ENCODE results near the gene OR11G2. TPM values are rescaled to one million over a fixed set of nuclear protein-coding genes. Genes with fewer than 3 reads are reported as not detected.

Gene OR11G2
- total and polyA plus RNA-seq, 2 of the 8 experiments (the other 6 are each of a cell fraction or from before 2014, with no cell fraction given): not detected

- H3K4ac ChIP-seq (replicated peaks; ENCODE audit: insufficient read length, low read depth, low read length): no peak overlapping the region
- WGBS, 2 experiments (ENCODE audit: extremely low coverage in 1 of 2, insufficient coverage in 1 of 2, insufficient read length in 1 of 2, insufficient replicate concordance in 2 of 2, low coverage in 1 of 2, low lambda C conversion rate in 2 of 2, missing lambda C conversion rate in 1 of 2): 45% methylated on average over 2 of the region's 2 CpGs; no CpG with 5 or more reads in 1 of the 2 experiments
- H3K36me3 ChIP-seq (ENCODE audit: control insufficient read depth in 2 of 4, insufficient read depth in 4 of 4, low read length in 3 of 4): no peaks in the 10 kb centered on the region
- H3K4me1 ChIP-seq (replicated peaks in 1 of 4; ENCODE audit: control insufficient read depth in 3 of 4, insufficient read depth in 4 of 4, low read length in 3 of 4): no peaks in the 10 kb centered on the region
- POLR2A ChIA-PET (ENCODE audit: partially characterized antibody): no interaction called here
- H3K79me1 ChIP-seq (ENCODE audit: low read depth, low read length): no peaks in the 10 kb centered on the region
- no peak overlapping the region for H3K18ac ChIP-seq (ENCODE audit: extremely low read depth, low read length)
- no peak overlapping the region for H3K14ac ChIP-seq (ENCODE audit: insufficient read length)
- no peak overlapping the region for H2BK20ac ChIP-seq (ENCODE audit: low read length)
- no peak overlapping the region for H3K56ac ChIP-seq (replicated peaks; ENCODE audit: insufficient read length, low read depth, low read length)
- H3K4me3 ChIP-seq (ENCODE audit: extremely low read depth in 1 of 4, insufficient read depth in 2 of 4, low read depth in 3 of 4, low read length in 4 of 4): no peak overlapping the region
- no peaks in the 10 kb centered on the region for H4K20me1 ChIP-seq (replicated peaks in 1 of 2; ENCODE audit: control insufficient read depth in 1 of 2, insufficient read depth in 2 of 2, low read length in 2 of 2)
- H3K4me2 ChIP-seq (ENCODE audit: insufficient read depth in 1 of 2, low read depth in 2 of 2, low read length in 2 of 2): no peak overlapping the region
- no peak overlapping the region for H4K8ac ChIP-seq (ENCODE audit: extremely low read depth, insufficient read depth, low read length)
- no peak overlapping the region for H2BK5ac ChIP-seq (ENCODE audit: low read depth, low read length)
- no peak overlapping the region for H3K23ac ChIP-seq (ENCODE audit: insufficient read length)
- no peak overlapping the region for H2AK5ac ChIP-seq (ENCODE audit: low read depth, low read length)
- no peak overlapping the region for H3K9ac ChIP-seq (replicated peaks in 1 of 4; ENCODE audit: extremely low read depth in 1 of 4, low read depth in 3 of 4, low read length in 3 of 4)
- no peaks in the 10 kb centered on the region for H3K27me3 ChIP-seq (replicated peaks in 1 of 4; ENCODE audit: control insufficient read depth in 3 of 4, extremely low read depth in 1 of 4, insufficient read depth in 3 of 4, low read length in 3 of 4)
- H3K9me3 ChIP-seq (ENCODE audit: insufficient read depth in 2 of 2, low read depth in 1 of 2, low read length in 1 of 2): peaks cover 56 to 78% of the 10 kb centered on the region in 2 experiments
- H2BK12ac ChIP-seq (ENCODE audit: low read depth, low read length): no peak overlapping the region
- H4K91ac ChIP-seq (replicated peaks; ENCODE audit: insufficient read length, low read length): no peak overlapping the region
- no peak overlapping the region for H3K27ac ChIP-seq (ENCODE audit: low read depth, low read length)
- TF ChIP-seq RNF2 (IDR thresholded peaks at IDR 0.05; ENCODE audit: borderline replicate concordance, low read depth, low read length, missing control alignments, poor library complexity, severe bottlenecking): no peak
- no peak for TF ChIP-seq SIX5 (IDR thresholded peaks at IDR 0.05; ENCODE audit: low read depth, low read length)
- TF ChIP-seq HDAC6 (IDR thresholded peaks at IDR 0.05; ENCODE audit: low read depth, low read length): no peak
- no peak for TF ChIP-seq SP2 (IDR thresholded peaks at IDR 0.05; ENCODE audit: low read length)
- no peak for TF ChIP-seq HDAC2 (IDR thresholded peaks at IDR 0.05; ENCODE audit: borderline replicate concordance in 1 of 2, low read depth in 2 of 2, low read length in 2 of 2)
- no peak for TF ChIP-seq SIRT6 (IDR thresholded peaks at IDR 0.05; ENCODE audit: low read length)
- no peak for TF ChIP-seq RBBP5 (IDR thresholded peaks at IDR 0.05; ENCODE audit: borderline replicate concordance, low read depth, low read length)
- TF ChIP-seq ATF2 (IDR thresholded peaks at IDR 0.05; ENCODE audit: low read length): no peak
- DNase-seq (ENCODE audit: low read depth in 1 of 2, low spot score in 2 of 2) (no peak), FAIRE-seq (no peak)
- H4K5ac ChIP-seq (ENCODE audit: insufficient read length, low read depth, low read length): no peak overlapping the region
- H3K23me2 ChIP-seq (ENCODE audit: low read depth, low read length): no peaks in the 10 kb centered on the region
- no peak overlapping the region for H2BK120ac ChIP-seq (replicated peaks; ENCODE audit: low read depth, low read length)
- H2AFZ ChIP-seq (ENCODE audit: low read length): no peak overlapping the region
- H2BK15ac ChIP-seq (ENCODE audit: low read length): no peak overlapping the region
- CTCF ChIA-PET (ENCODE audit: partially characterized antibody): no interaction called here
- H3K79me2 ChIP-seq (ENCODE audit: control insufficient read depth in 1 of 2, insufficient read depth in 2 of 2, low read length in 2 of 2): no peaks in the 10 kb centered on the region
Measured at GRCh38 chr14:20195911-20196310, 5.2 kb downstream of the OR11G2 start.
